ENCODE measurements around the gene ANKRD50.

Gene ANKRD50

GRCh38 chr4:124710015-124710741, 2.4 kb downstream of the ANKRD50 start:
- no peak for DNase-seq (ENCODE audit: low read depth)

- DNase-seq (ENCODE audit: low read depth), result no peak
These were observed 3.8 kb downstream of the ANKRD50 start for GRCh38 chr4:124708517-124709300.

GRCh38 chr4:124705393-124705792, 7.1 kb downstream of the ANKRD50 start:
- DNase-seq (ENCODE audit: low read depth), result no peak

DNA sequence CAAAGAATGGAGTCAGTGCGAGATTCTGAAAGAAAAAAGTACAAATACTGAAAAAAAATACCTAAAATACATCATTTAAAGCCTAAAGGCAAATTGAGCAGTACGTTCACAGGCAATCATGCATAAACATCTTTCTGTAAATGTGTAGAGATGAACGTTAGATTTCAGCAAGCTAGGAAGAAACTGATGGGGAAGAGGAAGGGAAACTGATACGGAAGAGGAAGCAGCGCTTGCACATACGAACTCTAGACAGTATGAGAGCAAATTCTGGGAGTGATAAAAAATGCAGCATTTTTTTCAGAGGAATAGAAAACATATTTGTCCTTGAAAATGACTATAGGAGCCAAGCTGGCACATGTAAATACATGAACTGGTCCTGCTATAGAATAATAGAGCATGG, 9.4 kb downstream of the ANKRD50 start:
- no peak for DNase-seq (ENCODE audit: low read depth)

GRCh38 chr4:124697441-124697840, 15.1 kb downstream of the ANKRD50 start:
- DNase-seq (ENCODE audit: low read depth), result no peak

DNA sequence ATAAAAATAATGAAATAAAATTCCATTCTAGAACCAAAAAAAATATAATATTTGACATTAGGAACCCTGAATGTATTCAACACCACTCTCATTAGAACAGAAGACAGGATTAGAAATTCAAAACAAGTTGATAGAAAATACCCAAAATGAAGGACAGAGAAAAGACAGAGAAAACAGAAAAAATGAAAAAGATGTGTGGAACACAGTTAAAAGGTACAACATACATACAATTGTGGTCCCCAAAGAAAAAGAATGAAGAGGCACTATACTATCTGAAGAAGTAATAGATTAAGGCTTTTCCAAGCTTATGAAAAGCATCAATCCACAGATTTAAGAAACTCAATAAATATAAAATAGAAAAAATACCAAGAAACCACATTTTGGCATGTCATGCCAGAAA, 16.4 kb downstream of the ANKRD50 start:
- DNase-seq (ENCODE audit: low read depth), result no peak

DNA sequence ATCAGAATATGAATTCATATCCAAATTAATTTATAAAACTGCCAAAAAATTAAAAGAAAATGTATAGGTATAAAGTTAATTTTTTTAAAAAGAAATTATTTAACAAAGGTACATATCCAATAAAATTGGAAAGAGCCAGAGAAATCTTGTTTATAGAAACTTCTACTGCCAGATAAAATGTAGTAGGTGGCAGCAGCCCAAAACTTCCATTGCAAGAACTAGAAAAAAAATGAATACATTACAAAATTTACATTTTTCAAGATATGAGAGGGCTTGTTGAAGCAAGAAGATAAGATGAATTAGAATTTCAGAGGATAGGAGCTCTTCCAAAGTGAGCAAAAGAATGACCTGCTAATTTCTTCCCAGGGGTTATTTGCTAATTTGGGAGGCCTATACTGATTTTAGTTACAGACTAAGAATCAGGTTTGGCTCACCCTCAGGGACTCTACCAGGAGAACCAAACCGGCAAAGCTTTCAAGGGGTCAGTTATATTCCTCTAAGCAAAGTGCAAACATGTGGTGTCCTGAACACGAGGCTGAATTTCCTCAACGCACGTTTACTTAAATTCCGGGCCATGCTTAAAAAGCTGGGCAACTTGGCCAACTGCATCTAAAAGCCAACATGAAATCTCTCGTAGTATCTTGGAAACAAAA, 17.5 kb downstream of the ANKRD50 start:
- no peak for DNase-seq (ENCODE audit: low read depth)

- no peak for DNase-seq (ENCODE audit: low read depth)
These were observed 18.2 kb downstream of the ANKRD50 start for GRCh38 chr4:124694306-124694705.

DNA sequence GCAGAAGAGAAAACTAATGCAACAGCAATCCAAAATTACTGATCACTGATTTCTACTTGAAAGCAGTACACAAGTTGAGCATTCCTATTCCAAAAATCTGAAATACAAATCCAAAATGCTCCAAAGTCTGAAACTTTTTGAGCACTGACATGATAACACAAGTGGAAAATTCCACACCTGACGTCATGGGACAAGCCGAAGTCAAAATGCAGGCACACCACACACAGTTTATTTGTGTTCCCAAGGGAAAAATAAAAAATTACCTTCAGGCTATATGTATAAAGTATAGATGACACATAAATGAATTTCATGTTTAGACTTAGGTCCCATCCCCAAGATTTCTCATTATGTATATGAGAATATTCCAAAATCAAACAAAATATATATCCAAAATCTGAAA, 20.7 kb downstream of the ANKRD50 start:
- no peak for DNase-seq (ENCODE audit: low read depth)

GRCh38 chr4:124686279-124686678, 26.3 kb downstream of the ANKRD50 start:
- no peak for DNase-seq (ENCODE audit: low read depth)

- no peak for DNase-seq (ENCODE audit: low read depth)
These were observed 26.7 kb downstream of the ANKRD50 start for GRCh38 chr4:124685851-124686250.

DNA sequence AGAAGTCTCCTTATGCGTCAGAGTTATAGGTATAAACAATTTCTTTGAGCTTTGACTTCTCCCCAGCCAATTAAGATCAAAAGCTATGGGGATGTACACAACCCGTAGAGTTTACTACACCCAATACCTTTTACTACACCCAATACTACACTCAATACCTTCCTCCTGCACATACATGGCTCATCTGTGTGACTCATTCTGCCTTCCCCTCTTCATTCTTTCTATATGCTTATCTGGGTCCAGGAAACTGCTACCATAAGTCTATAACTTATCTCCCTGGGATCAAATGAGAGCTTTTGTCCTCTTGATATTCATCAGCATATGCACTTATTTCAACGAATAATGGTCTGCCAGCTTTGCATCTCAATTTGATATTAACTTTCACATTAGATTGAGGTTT, 28.2 kb downstream of the ANKRD50 start:
- no peak for DNase-seq (ENCODE audit: low read depth)

- DNase-seq (ENCODE audit: low read depth), result no peak
These were observed 30.1 kb downstream of the ANKRD50 start for GRCh38 chr4:124682384-124682783.

DNA sequence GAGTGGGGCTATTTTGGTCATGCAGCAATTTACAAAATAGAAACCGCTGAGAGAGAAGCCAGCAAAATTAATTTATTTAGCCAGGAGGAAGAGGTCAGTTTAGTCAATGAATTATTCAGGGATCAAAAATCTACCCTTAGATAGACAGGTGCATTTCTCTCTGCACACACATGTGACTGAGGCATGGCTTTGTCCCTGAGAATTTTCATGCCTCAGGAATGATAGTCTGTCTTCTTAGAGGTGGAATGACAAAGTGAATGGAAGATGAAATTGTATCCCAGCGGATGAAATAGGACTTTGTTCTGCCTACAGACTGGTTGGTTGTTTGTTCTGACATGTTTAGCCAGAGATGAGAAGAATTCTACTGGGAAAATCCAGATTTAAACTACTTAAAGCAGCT, 46.0 kb downstream of the ANKRD50 start:
- DNase-seq (ENCODE audit: low read depth), result no peak

DNA sequence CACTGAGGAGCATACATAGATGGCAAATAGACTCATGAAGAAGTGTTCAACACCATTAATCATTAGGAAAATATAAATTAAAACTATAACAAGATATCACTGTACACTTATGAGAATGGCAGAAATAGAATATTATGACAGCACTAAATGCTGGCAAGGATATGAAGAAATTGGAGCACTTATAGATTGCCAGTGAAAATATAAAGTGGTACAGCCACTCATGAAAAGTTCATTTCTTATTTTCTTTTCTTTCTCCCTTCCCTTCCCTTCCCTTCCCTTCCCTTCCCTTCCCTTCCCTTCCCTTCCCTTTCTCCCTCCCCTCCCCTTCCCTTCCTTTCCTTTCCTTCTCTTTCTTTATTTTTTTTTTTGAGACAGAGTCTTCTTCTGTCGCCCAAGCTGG, 53.7 kb downstream of the ANKRD50 start:
- no peak for DNase-seq (ENCODE audit: low read depth)

DNA sequence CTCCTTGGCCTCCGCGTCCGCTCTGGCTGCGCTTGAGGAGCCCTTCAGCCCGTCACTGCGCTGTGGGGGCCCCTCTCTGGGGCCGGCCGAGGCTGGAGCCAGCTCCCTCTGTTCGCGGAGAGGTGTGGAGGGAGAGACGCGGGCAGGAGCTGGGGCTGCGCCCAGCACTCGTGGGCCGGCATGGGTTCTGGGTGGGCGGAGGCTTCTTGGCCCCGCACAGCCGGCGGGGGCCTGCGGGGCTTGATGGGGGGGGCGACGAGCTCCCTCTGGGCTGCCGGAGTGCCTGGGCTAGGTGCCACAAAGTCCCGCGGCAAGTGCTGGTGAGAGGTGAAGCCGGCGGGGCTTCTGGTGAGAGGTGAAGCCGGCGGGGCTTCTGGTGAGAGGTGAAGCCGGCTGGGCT, 61.9 kb downstream of the ANKRD50 start:
- no peak for DNase-seq (ENCODE audit: low read depth)

DNA sequence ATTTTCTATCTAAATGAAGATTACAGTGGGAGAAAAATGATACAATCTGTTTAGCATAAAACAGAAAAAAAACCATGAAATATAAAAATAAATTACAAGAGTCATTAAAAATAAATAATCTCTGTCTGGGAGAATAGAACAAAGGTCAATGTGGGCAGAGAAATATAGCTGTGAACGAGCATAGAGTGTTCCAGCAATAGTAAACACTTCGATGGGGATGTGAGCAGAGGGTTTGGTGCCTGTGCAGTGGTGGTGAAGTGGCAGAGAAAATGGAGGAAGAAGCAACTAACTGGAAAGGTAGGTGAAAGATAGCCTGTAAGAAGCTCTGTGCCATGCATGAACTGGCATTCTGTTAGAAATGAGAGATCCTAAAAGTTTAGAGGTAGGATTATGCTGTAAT, 64.9 kb downstream of the ANKRD50 start:
- no peak for DNase-seq (ENCODE audit: low read depth)

DNA sequence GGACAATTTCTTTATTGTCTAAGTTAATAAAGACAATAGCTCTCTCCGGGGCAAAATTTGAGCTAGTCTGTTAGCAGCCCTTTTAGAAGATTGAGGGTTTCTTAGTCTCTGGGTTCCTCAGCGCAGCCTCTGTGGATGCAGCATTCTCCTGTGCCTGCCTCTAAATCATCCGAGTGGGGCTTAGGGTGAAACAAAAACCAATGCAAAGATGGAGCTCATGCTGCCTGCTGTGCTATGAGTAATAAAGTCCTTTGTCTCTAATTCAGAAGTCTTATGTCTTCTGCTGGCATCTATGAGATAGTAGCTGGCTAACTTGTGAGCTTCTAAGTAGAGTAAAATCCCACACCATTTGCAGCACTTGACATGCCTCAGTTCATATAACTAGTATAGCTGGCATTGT, 67.9 kb downstream of the ANKRD50 start:
- DNase-seq (ENCODE audit: low read depth), result no peak

DNA sequence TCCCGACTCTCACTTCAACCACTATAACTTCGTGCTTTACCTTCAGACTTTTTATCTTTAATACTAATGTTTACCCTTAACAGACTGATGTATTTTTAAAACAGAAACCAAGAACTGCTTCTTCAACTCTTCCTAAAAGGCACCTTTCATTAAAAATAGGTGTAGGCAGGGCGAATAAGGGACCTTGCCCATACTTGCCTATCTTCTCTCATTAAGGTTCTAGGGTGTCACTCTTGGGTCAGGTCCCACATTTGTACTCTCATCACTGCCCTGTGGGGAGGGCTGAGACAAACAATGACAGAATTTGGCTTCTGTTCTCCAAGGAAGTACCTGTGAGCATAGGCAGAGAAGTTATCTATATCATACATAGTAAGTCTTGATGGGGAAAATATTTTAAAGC, 69.7 kb downstream of the ANKRD50 start:
- DNase-seq (ENCODE audit: low read depth), result no peak

DNA sequence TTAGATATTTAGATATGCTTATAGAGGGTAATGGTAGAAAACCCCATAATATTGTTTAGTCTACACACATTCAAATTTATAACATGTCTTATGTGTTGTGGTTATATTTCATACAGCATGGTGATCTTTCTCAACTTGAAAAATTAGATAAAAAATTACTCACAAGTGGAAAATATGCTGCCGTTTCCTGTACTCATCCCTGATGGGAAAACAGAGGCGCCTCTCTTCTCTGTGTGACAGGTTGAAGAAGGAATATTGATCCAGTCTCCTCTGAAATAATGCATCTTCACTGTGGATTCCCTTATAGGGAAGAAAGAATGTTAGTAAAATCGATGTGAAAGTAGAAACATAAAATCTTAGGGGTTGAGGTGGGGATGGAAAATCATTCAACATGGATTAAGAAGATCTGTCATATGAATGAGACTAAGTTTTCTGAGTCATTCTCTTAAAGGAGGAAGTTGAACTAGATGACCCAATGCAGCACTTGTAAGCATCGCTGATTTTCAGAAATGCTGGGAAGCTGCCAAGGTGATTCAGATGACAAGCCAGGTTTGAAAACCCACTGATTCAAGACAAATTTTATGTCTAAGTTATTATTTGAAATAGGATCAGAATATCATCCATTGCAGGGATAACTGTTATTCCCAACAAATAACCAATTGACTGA, 70.7 kb downstream of the ANKRD50 start:
- peak; percentile 62 for DNase-seq (ENCODE audit: low read depth)

DNA sequence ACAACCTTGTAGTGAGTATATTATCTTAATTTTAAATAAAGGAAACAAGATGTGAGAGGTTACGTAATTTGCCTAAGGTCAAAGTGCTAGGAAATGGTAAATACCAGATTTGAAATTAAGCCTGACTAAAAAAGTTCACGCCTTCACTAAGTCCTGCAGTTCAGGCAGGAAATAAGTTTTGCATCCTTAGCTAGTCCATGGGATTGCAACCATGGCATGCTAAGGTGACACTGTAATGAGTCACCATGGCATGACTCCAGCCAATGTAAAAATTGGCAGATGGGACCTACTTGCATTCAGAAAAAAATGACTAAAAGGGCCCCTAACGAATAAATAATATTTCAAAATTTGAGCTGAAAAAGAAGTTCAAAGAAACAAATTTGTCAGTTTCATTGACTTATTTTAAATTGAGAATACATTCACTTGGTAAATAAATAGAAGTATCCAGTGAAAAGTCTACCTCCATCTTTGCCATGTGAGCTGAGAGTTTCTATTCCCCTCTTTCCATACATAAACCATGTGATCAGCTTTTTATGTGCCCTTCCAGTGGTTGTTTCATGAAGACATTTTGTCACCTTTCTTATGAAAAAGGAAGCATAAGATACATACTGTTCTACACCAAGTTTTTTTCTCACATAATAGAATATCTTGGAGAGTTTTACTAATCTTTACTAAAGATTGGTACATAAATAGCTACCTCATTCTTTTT, 72.4 kb downstream of the ANKRD50 start:
- DNase-seq (ENCODE audit: low read depth), result peak; percentile 56

GRCh38 chr4:124637321-124637720, 75.2 kb downstream of the ANKRD50 start:
- DNase-seq (ENCODE audit: low read depth), result no peak

All from GM04504 (cell line).